Neural cell (in vitro differentiated cells): Measurements from ENCODE around the gene TRIO. TPM values are rescaled to one million over a fixed set of nuclear protein-coding genes. Genes with fewer than 3 reads are reported as not detected.
"Not testable (repeated sequence)": the region's sequence is repeated elsewhere in the genome, so short reads cannot be mapped to it uniquely, and the experiment has no call there.

Source experiments
- H2AFZ ChIP-seq: fragments of 200-600, 300-800 bp; sonication (generic), shearing (Covaris generic); 2 replicates; pipeline ENCODE4 v1.6.0; 2014; ENCODE audit warnings: low read depth, mild to moderate bottlenecking, antibody characterized with exemption, low read length, moderate library complexity
- H3F3A ChIP-seq: fragments of 200-600 bp; shearing (Covaris generic); 2 replicates; pipeline ENCODE4 v1.6.1; 2016; ENCODE audit warnings: mild to moderate bottlenecking, moderate library complexity, mixed read lengths, antibody characterized with exemption, low read length; ENCODE audit not compliant: insufficient read depth, poor library complexity, severe bottlenecking
- H3K27ac ChIP-seq: fragments of 200-600, 300-800 bp; sonication (generic), shearing (Covaris generic); 2 replicates; pipeline ENCODE4 v1.5.1; 2014; ENCODE audit warnings: mild to moderate bottlenecking, low read length, moderate library complexity
- H3K27me3 ChIP-seq: fragments of 300-800, 200-600 bp; sonication (generic), shearing (Covaris generic); 2 replicates; pipeline ENCODE4 v1.6.0; 2014; ENCODE audit warnings: mild to moderate bottlenecking, low read depth, low read length, moderate library complexity; ENCODE audit not compliant: insufficient read depth
- H3K36me3 ChIP-seq: fragments of 300-800, 200-600 bp; sonication (generic), shearing (Covaris generic); 2 replicates; pipeline ENCODE4 v1.5.1; 2014; ENCODE audit warnings: mild to moderate bottlenecking, antibody characterized with exemption, low read length, moderate library complexity; ENCODE audit not compliant: insufficient read depth
- H3K4me2 ChIP-seq: fragments of 300-800, 200-600 bp; sonication (generic), shearing (Covaris generic); 2 replicates; pipeline ENCODE4 v1.6.0; 2014; ENCODE audit warnings: mild to moderate bottlenecking, low read length
- H3K4me3 ChIP-seq: fragments of 300-800, 200-600 bp; sonication (generic), shearing (Covaris generic); 2 replicates; pipeline ENCODE4 v1.5.1; 2014; ENCODE audit warnings: mild to moderate bottlenecking, low read length, moderate library complexity
- H3K79me2 ChIP-seq: fragments of 200-600 bp; shearing (Covaris generic); replicated peaks from 2 replicates; pipeline ENCODE4 v1.6.0; 2014; ENCODE audit warnings: mild to moderate bottlenecking, low read length, moderate library complexity; ENCODE audit not compliant: insufficient read depth
- H3K9ac ChIP-seq: fragments of 300-800, 200-600 bp; sonication (generic), shearing (Covaris generic); 2 replicates; pipeline ENCODE4 v1.6.1; 2016; ENCODE audit warnings: mild to moderate bottlenecking, low read length, mixed read lengths
- H3K9me2 ChIP-seq: fragments of 200-600 bp; shearing (Covaris generic); 2 replicates; pipeline ENCODE4 v1.6.1; 2016; ENCODE audit warnings: mild to moderate bottlenecking, low read length, mixed read lengths; ENCODE audit not compliant: insufficient read depth
- H3K9me3 ChIP-seq: fragments of 200-600, 300-800 bp; sonication (generic), shearing (Covaris generic); 2 replicates; pipeline ENCODE4 v1.6.1; 2016; ENCODE audit warnings: mild to moderate bottlenecking, mixed run types, low read length, moderate library complexity, mixed read lengths
- H4K20me1 ChIP-seq: fragments of 200-600 bp; shearing (Covaris generic); 2 replicates; pipeline ENCODE4 v1.6.1; 2016; ENCODE audit warnings: mild to moderate bottlenecking, mixed run types; ENCODE audit not compliant: insufficient read depth
- EP300 ChIP-seq: fragments of 450-650 bp; conservative IDR thresholded peaks from 2 replicates; pipeline ENCODE4 v1.6.1; 2014; ENCODE audit warnings: antibody characterized with exemption, mild to moderate bottlenecking, moderate library complexity; ENCODE audit not compliant: poor library complexity, severe bottlenecking
- EZH2 ChIP-seq: fragments of 200-600, 300-800 bp; shearing (Covaris generic), sonication (generic); IDR thresholded peaks from 2 replicates; pipeline ENCODE4 v1.6.1; 2014; ENCODE audit warnings: antibody characterized with exemption, low read length, borderline replicate concordance, mild to moderate bottlenecking; ENCODE audit not compliant: insufficient read depth, poor library complexity, severe bottlenecking
- MXI1 ChIP-seq: fragments of 450-650 bp; conservative IDR thresholded peaks from 2 replicates; pipeline ENCODE4 v1.6.1; 2014; ENCODE audit warnings: antibody characterized with exemption, mild to moderate bottlenecking; ENCODE audit not compliant: poor library complexity, severe bottlenecking
- POLR2AphosphoS5 ChIP-seq: IDR thresholded peaks from 2 replicates; pipeline ENCODE4 v1.6.1; 2012
- RAD21 ChIP-seq: fragments of 450-650 bp; conservative IDR thresholded peaks from 2 replicates; pipeline ENCODE4 v1.6.1; 2014; ENCODE audit warnings: antibody characterized with exemption, mild to moderate bottlenecking, moderate library complexity
- REST ChIP-seq: IDR thresholded peaks from 2 replicates; pipeline ENCODE4 v1.6.1; 2012; ENCODE audit warnings: borderline replicate concordance
- SMC3 ChIP-seq: fragments of 450-650 bp; conservative IDR thresholded peaks from 2 replicates; pipeline ENCODE4 v1.6.1; 2014; ENCODE audit warnings: antibody characterized with exemption, mild to moderate bottlenecking, moderate library complexity; ENCODE audit not compliant: poor library complexity
- TAF1 ChIP-seq: IDR thresholded peaks from 2 replicates; pipeline ENCODE4 v1.6.1; 2012; ENCODE audit warnings: low read depth
- polyA plus RNA-seq: library from polyadenylated mRNA; depleted of rRNA; stranded (reverse); fragments of >200 nt; gene quantifications from 2 replicates; pipeline ENCODE4 v1.2.3, GENCODE V29; 2014
- TF ChIP-seq, protein P1 (sequence below): fragments of 450-650 bp; IDR thresholded peaks from 2 replicates; pipeline ENCODE4 v1.5.1; 2014; ENCODE audit warnings: antibody characterized with exemption, mild to moderate bottlenecking, moderate library complexity; ENCODE audit not compliant: poor library complexity, severe bottlenecking

Gene TRIO
- polyA plus RNA-seq, 1 donor from 2014 or later: 168 TPM

- no peak overlapping the region for H2AFZ ChIP-seq
- H4K20me1 ChIP-seq: no peaks in the 10 kb centered on the region
- no peak overlapping the region for H3K9ac ChIP-seq
- no peaks in the 10 kb centered on the region for H3F3A ChIP-seq
- TF ChIP-seq POLR2AphosphoS5 (no peak), REST (no peak), TAF1 (no peak), MXI1 (no peak), EZH2 (no peak), EP300 (no peak), SMC3 (no peak), RAD21 (no peak)
- TF ChIP-seq, protein P1, sequence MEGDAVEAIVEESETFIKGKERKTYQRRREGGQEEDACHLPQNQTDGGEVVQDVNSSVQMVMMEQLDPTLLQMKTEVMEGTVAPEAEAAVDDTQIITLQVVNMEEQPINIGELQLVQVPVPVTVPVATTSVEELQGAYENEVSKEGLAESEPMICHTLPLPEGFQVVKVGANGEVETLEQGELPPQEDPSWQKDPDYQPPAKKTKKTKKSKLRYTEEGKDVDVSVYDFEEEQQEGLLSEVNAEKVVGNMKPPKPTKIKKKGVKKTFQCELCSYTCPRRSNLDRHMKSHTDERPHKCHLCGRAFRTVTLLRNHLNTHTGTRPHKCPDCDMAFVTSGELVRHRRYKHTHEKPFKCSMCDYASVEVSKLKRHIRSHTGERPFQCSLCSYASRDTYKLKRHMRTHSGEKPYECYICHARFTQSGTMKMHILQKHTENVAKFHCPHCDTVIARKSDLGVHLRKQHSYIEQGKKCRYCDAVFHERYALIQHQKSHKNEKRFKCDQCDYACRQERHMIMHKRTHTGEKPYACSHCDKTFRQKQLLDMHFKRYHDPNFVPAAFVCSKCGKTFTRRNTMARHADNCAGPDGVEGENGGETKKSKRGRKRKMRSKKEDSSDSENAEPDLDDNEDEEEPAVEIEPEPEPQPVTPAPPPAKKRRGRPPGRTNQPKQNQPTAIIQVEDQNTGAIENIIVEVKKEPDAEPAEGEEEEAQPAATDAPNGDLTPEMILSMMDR: no peak
- no peaks in the 10 kb centered on the region for H3K9me2 ChIP-seq
- no peak overlapping the region for H3K27ac ChIP-seq
- no peaks in the 10 kb centered on the region for H3K9me3 ChIP-seq
- H3K36me3 ChIP-seq: no peaks in the 10 kb centered on the region
- H3K27me3 ChIP-seq: no peaks in the 10 kb centered on the region
- H3K79me2 ChIP-seq: no peaks in the 10 kb centered on the region
- no peak overlapping the region for H3K4me2 ChIP-seq
- no peak overlapping the region for H3K4me3 ChIP-seq
Observed at GRCh38 chr5:14552017-14552416, 408.9 kb downstream of the TRIO start.

DNA sequence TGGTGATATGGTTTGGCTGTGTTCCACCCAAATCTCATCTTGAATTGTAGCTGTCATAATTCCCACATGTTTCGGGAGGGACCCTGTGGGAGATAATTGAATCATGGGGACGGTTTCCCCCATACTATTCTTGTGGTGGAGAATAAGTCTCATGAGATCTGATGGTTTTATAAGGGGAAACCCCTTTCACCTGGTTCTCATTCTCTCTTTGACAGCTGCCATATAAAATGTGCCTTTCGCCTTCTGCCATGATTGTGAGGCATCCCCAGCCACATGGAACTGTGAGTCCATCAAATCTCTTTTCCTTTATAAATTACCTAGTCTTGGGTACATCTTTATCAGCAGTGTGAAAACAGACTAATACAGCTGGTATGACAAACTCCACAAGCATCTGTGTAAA lies 411.1 kb downstream of the TRIO start:
- not testable (repeated sequence) for H3K36me3 ChIP-seq, H3K4me3 ChIP-seq, H3K9ac ChIP-seq, H3K79me2 ChIP-seq, H3F3A ChIP-seq, H3K27me3 ChIP-seq, H3K4me2 ChIP-seq, H2AFZ ChIP-seq, H3K9me2 ChIP-seq, H4K20me1 ChIP-seq, H3K27ac ChIP-seq, H3K9me3 ChIP-seq

DNA sequence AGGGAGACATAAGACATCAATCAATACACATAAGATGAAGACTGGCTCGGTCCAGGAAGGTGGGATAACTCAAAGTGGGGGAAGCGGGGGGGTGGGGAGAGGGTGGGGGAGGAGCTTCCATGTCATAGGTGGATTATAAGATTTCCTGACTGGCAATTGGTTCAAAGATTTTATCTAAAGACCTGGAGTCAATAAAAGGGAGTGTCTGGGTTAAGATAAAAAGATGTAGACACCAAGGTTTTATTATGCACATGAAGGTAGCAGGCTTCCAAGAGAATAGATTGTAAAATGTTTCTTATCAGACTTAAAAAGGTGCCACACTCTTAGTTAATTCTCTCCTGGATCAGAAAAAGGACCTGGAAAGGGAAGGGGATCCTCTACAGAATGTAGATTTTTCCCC lies 412.9 kb downstream of the TRIO start:
- no peak for TF ChIP-seq RAD21
- no peaks in the 10 kb centered on the region for H3K36me3 ChIP-seq
- no peak overlapping the region for H3K9ac ChIP-seq
- H3K79me2 ChIP-seq: no peaks in the 10 kb centered on the region
- no peaks in the 10 kb centered on the region for H3F3A ChIP-seq
- no peaks in the 10 kb centered on the region for H4K20me1 ChIP-seq
- H3K4me2 ChIP-seq: no peak overlapping the region
- H3K27me3 ChIP-seq: no peaks in the 10 kb centered on the region
- H3K9me2 ChIP-seq: no peaks in the 10 kb centered on the region
- no peak overlapping the region for H3K4me3 ChIP-seq
- H3K27ac ChIP-seq: no peak overlapping the region
- no peak overlapping the region for H2AFZ ChIP-seq
- no peaks in the 10 kb centered on the region for H3K9me3 ChIP-seq
